ENCODE measurements around the gene ANKRD62. TPM values are rescaled to one million over a fixed set of nuclear protein-coding genes. Genes with fewer than 3 reads are reported as not detected.
"Not testable (repeated sequence)": the region's sequence is repeated elsewhere in the genome, so short reads cannot be mapped to it uniquely, and the experiment has no call there.

The ANKRD62 gene
- total and polyA plus RNA-seq, 7 donors = not detected

GRCh38 chr18:12113999-12114646 is 20.5 kb downstream of the ANKRD62 start:
- Histone ChIP-seq H3K27me3 (ENCODE audit: insufficient read depth in 3 of 3, low read length in 2 of 3) (no peaks in the 10 kb centered on the region), H3K4me1 (no peaks in the 10 kb centered on the region), H3K36me3 (ENCODE audit: insufficient read depth in 1 of 2, low read depth in 1 of 2) (no peaks in the 10 kb centered on the region), H3K9me3 (no peaks in the 10 kb centered on the region), H3K4me3 (no peak overlapping the region), H3K27ac (no peak overlapping the region)
- DNase-seq = no peak
- intact Hi-C loops (cut with DNase I) = no loop called here
- no peak for TF ChIP-seq CTCF (IDR thresholded peaks at IDR 0.05)
- ATAC-seq = no peak
- WGBS, 3 donors = 75 to 83% (median 80%) methylated on average over 5 of the region's 5 CpGs

GRCh38 chr18:12119358-12119757 is 25.7 kb downstream of the ANKRD62 start:
- DNase-seq (no peak), ATAC-seq (no peak)
- no peak overlapping the region for H3K4me3 ChIP-seq
- no peak overlapping the region for H3K27ac ChIP-seq
- no peaks in the 10 kb centered on the region for H3K27me3 ChIP-seq (ENCODE audit: insufficient read depth in 3 of 3, low read length in 2 of 3)
- H3K36me3 ChIP-seq (ENCODE audit: insufficient read depth in 1 of 2, low read depth in 1 of 2) = no peaks in the 10 kb centered on the region
- intact Hi-C loops (cut with DNase I) = no loop called here
- WGBS, 3 donors = 89 to 98% (median 92%) methylated on average over 2 of the region's 2 CpGs
- no peak for TF ChIP-seq CTCF (IDR thresholded peaks at IDR 0.05)
- no peaks in the 10 kb centered on the region for H3K4me1 ChIP-seq
- H3K9me3 ChIP-seq = no peaks in the 10 kb centered on the region

GRCh38 chr18:12121175-12122042 is 27.8 kb downstream of the ANKRD62 start:
- Histone ChIP-seq H3K4me1 (no peaks in the 10 kb centered on the region), H3K27me3 (ENCODE audit: insufficient read depth in 3 of 3, low read length in 2 of 3) (no peaks in the 10 kb centered on the region), H3K4me3 (no peak overlapping the region), H3K36me3 (ENCODE audit: insufficient read depth in 1 of 2, low read depth in 1 of 2) (no peaks in the 10 kb centered on the region), H3K27ac (no peak overlapping the region), H3K9me3 (no peaks in the 10 kb centered on the region)
- no peak for DNase-seq
- ATAC-seq = no peak
- 65 to 68% (median 67%) methylated on average over 14 to 15 of the region's 15 CpGs for WGBS, 3 donors
- intact Hi-C loops (cut with DNase I) = no loop called here
- TF ChIP-seq CTCF (IDR thresholded peaks at IDR 0.05) = peak; percentile 14

GRCh38 chr18:12122043-12122389 is 28.4 kb downstream of the ANKRD62 start:
- H3K4me1 ChIP-seq; H3K9me3 ChIP-seq; H3K36me3 ChIP-seq (ENCODE audit: insufficient read depth in 1 of 2, low read depth in 1 of 2); H3K27ac ChIP-seq; DNase-seq; H3K27me3 ChIP-seq (ENCODE audit: insufficient read depth in 3 of 3, low read length in 2 of 3); intact Hi-C loops (cut with DNase I); H3K4me3 ChIP-seq; ATAC-seq: not testable (repeated sequence)
- WGBS, 3 donors = 75 to 78% (median 76%) methylated on average over 3 of the region's 3 CpGs

GRCh38 chr18:12127647-12128046 is 34.0 kb downstream of the ANKRD62 start:
- H3K36me3 ChIP-seq (ENCODE audit: insufficient read depth in 1 of 2, low read depth in 1 of 2); intact Hi-C loops (cut with DNase I); DNase-seq; H3K27ac ChIP-seq; H3K27me3 ChIP-seq (ENCODE audit: insufficient read depth in 3 of 3, low read length in 2 of 3); H3K4me1 ChIP-seq; H3K9me3 ChIP-seq; H3K4me3 ChIP-seq: not testable (repeated sequence)
- ATAC-seq = peak in 3 of 4 donors; percentile 58 to 69 (median 67)
- WGBS, 3 donors = 52 to 79% (median 66%) methylated on average over 4 of the region's 4 CpGs

GRCh38 chr18:12138831-12139230 is 45.2 kb downstream of the ANKRD62 start:
- 67 to 88% (median 71%) methylated on average over 1 to 3 of the region's 4 CpGs for WGBS, 3 donors
- ATAC-seq, DNase-seq: not testable (repeated sequence)

GRCh38 chr18:12140866-12141265 is 47.2 kb downstream of the ANKRD62 start:
- 85 to 95% (median 92%) methylated on average over 7 to 11 of the region's 12 CpGs for WGBS, 3 donors
- intact Hi-C loops (cut with DNase I); H3K4me1 ChIP-seq; H3K9me3 ChIP-seq; H3K36me3 ChIP-seq (ENCODE audit: insufficient read depth in 1 of 2, low read depth in 1 of 2); H3K27me3 ChIP-seq (ENCODE audit: insufficient read depth in 3 of 3, low read length in 2 of 3); ATAC-seq; DNase-seq; H3K4me3 ChIP-seq; H3K27ac ChIP-seq: not testable (repeated sequence)

More at GRCh38 chr18:12138831-12139230, 45.2 kb downstream of the ANKRD62 start:
- intact Hi-C loops (cut with DNase I); H3K9me3 ChIP-seq; H3K36me3 ChIP-seq (ENCODE audit: insufficient read depth in 1 of 2, low read depth in 1 of 2); H3K4me3 ChIP-seq; H3K27me3 ChIP-seq (ENCODE audit: insufficient read depth in 3 of 3, low read length in 2 of 3); H3K4me1 ChIP-seq; H3K27ac ChIP-seq: not testable (repeated sequence)

- H3K27me3 ChIP-seq (ENCODE audit: insufficient read depth in 3 of 3, low read length in 2 of 3); H3K27ac ChIP-seq; H3K36me3 ChIP-seq (ENCODE audit: insufficient read depth in 1 of 2, low read depth in 1 of 2); H3K4me3 ChIP-seq; DNase-seq; H3K4me1 ChIP-seq; intact Hi-C loops (cut with DNase I); H3K9me3 ChIP-seq; ATAC-seq: not testable (repeated sequence)
- no CpG with 5 or more reads among the region's 5 CpGs for WGBS, 3 donors
Measured at GRCh38 chr18:12141778-12142177, 48.1 kb downstream of the ANKRD62 start.

Data from psoas muscle (tissue), 8 donors.